ENCODE measurements around the gene ARPIN.

GRCh38 chr15:89903015-89903857 is 9.5 kb downstream of the ARPIN start:
- TF ChIP-seq CTCF (IDR thresholded peaks at IDR 0.05; ENCODE audit: insufficient read depth, low read length, poor library complexity, severe bottlenecking) (no peak), EZH2phosphoT487 (conservative IDR thresholded peaks at IDR 0.05; ENCODE audit: low read length) (no peak)

All from SU-DHL-6 (cell line).